Measurements from ENCODE around the gene CNN3.

- TF ChIP-seq POU6F1 (CRISPR knock-in tag; IDR thresholded peaks at IDR 0.05; ENCODE audit: borderline replicate concordance, low read depth) (no peak), ZC3H10 (CRISPR knock-in tag; IDR thresholded peaks at IDR 0.05) (no peak), SNAI2 (CRISPR knock-in tag; IDR thresholded peaks at IDR 0.05) (no peak), TCF4 (CRISPR knock-in tag; IDR thresholded peaks at IDR 0.05; ENCODE audit: borderline replicate concordance) (no peak; the same call in 1 of the 2 replicates), CSRNP3 (CRISPR knock-in tag; IDR thresholded peaks at IDR 0.05) (no peak), ESRRG (CRISPR knock-in tag; IDR thresholded peaks at IDR 0.05) (no peak), RARB (CRISPR knock-in tag; IDR thresholded peaks at IDR 0.05) (no peak), BACH2 (CRISPR knock-in tag; IDR thresholded peaks at IDR 0.05; ENCODE audit: borderline replicate concordance) (no peak), ZFP30 (CRISPR knock-in tag; IDR thresholded peaks at IDR 0.05) (no peak), CREB5 (CRISPR knock-in tag; IDR thresholded peaks at IDR 0.05; ENCODE audit: low read depth) (no peak), ARNTL (CRISPR knock-in tag; IDR thresholded peaks at IDR 0.05; ENCODE audit: borderline replicate concordance, low read depth) (no peak), ZFP3 (CRISPR knock-in tag; IDR thresholded peaks at IDR 0.05) (no peak)
Measured at GRCh38 chr1:94927405-94928175, 680 bp upstream of the CNN3 start.

Measured in SK-N-SH treated with all-trans-retinoic acid at 6 μM for 48 hours (cell line).